Body of pancreas (tissue), 4 donors: ENCODE data around the gene NUDT3.

Source experiments
- POLR2A ChIP-seq, 3 donors: fragments of 450-650 bp; IDR thresholded peaks; one replicate each; pipeline ENCODE4 v1.6.1; 2016; ENCODE audit warnings: antibody characterized with exemption in 3 of 3, mild to moderate bottlenecking in 2 of 3
- TF ChIP-seq, protein P1 (sequence below), 7 experiments: fragments of 450-650 bp in 4 of 7; fragments of 200-600 bp in 3 of 7; sonication (generic) in 3 of 7; IDR thresholded peaks; one replicate each; pipeline ENCODE4 v1.5.1; 2016 to 2019; ENCODE audit warnings: antibody characterized with exemption in 7 of 7

DNA sequence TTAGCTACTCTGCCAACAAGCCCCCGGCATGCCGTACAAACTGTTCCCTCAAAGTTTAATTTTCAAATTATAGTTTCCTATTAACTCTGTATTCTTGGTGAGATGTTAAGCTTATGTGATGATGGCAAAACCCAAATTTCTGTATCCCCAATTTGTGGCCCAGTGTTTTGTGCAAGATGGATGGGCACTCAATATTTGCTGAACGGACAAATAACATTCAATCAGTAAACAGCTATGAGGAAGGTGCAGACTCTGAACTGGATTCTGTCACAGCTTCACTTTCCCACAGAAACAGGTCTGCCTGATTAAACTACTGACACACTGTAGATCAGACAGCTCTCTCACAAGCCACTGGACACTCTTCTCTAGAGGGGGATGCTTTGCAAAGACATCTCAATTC, 54.1 kb downstream of the NUDT3 start:
- TF ChIP-seq, protein P1, sequence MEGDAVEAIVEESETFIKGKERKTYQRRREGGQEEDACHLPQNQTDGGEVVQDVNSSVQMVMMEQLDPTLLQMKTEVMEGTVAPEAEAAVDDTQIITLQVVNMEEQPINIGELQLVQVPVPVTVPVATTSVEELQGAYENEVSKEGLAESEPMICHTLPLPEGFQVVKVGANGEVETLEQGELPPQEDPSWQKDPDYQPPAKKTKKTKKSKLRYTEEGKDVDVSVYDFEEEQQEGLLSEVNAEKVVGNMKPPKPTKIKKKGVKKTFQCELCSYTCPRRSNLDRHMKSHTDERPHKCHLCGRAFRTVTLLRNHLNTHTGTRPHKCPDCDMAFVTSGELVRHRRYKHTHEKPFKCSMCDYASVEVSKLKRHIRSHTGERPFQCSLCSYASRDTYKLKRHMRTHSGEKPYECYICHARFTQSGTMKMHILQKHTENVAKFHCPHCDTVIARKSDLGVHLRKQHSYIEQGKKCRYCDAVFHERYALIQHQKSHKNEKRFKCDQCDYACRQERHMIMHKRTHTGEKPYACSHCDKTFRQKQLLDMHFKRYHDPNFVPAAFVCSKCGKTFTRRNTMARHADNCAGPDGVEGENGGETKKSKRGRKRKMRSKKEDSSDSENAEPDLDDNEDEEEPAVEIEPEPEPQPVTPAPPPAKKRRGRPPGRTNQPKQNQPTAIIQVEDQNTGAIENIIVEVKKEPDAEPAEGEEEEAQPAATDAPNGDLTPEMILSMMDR (IDR thresholded peaks at IDR 0.05): no peak
- TF ChIP-seq POLR2A (IDR thresholded peaks at IDR 0.05): no peak
